HCT116 (cell line): ENCODE results near the gene CCSAP.

Experiments
- CEBPB ChIP-seq: IDR thresholded peaks from 2 replicates; pipeline ENCODE4 v1.6.1; 2012; ENCODE audit warnings: low read depth
- EZH2 ChIP-seq: fragments of 200-600 bp; sonication (generic); IDR thresholded peaks from 2 replicates; pipeline ENCODE4 v1.6.1; 2017; ENCODE audit warnings: antibody characterized with exemption, mixed run types
- POLR2A ChIP-seq: IDR thresholded peaks from 2 replicates; pipeline ENCODE4 v1.7.0; 2011; ENCODE audit warnings: borderline replicate concordance; ENCODE audit not compliant: insufficient read depth, insufficient read length; ENCODE audit errors: extremely low read depth
- POLR2AphosphoS5 ChIP-seq: IDR thresholded peaks from 2 replicates; pipeline ENCODE4 v1.6.1; 2011; ENCODE audit warnings: mild to moderate bottlenecking, low read depth, low read length, moderate library complexity
- YY1 ChIP-seq: IDR thresholded peaks from 2 replicates; pipeline ENCODE4 v1.6.1; 2011; ENCODE audit warnings: low read length, low read depth, moderate library complexity, mild to moderate bottlenecking; ENCODE audit not compliant: insufficient replicate concordance; ENCODE audit errors: extremely low read depth
- TF ChIP-seq, protein P1 (sequence below), 3 experiments: fragments of 200-600 bp in 1 of 3; sonication (generic) in 1 of 3; IDR thresholded peaks in 2 of 3; conservative IDR thresholded peaks in 1 of 3; 2 replicates each; pipeline ENCODE4 v1.5.1; 2012 to 2017; ENCODE audit warnings: low read depth in 2 of 3, low read length in 2 of 3, antibody characterized with exemption in 1 of 3, borderline replicate concordance in 1 of 3, control low read depth in 1 of 3, mild to moderate bottlenecking in 1 of 3, mixed read lengths in 1 of 3, mixed run types in 1 of 3, moderate library complexity in 1 of 3; ENCODE audit not compliant: insufficient read depth in 1 of 3

DNA sequence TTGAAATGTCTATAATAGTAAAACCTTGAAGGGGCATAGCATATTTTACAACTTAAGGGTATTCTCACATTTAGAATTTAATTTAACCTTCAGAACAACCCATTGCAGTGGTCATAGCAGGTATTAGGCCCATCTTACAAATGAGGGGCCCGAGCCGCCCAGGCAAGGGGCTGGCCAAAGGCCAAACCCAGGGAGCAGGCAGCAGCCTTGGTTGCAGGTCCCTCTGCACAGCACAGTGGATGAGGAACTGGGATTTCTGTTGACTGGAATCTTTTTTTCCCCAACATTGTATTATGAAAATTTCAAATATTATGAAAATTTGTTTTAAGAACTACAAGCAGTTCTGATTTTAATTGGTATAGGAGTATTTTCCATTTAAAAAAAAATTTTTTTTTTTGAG is 33.2 kb downstream of the CCSAP start:
- TF ChIP-seq POLR2AphosphoS5 (no peak), YY1 (no peak), EZH2 (no peak), POLR2A (no peak), CEBPB (no peak)
- TF ChIP-seq, protein P1, sequence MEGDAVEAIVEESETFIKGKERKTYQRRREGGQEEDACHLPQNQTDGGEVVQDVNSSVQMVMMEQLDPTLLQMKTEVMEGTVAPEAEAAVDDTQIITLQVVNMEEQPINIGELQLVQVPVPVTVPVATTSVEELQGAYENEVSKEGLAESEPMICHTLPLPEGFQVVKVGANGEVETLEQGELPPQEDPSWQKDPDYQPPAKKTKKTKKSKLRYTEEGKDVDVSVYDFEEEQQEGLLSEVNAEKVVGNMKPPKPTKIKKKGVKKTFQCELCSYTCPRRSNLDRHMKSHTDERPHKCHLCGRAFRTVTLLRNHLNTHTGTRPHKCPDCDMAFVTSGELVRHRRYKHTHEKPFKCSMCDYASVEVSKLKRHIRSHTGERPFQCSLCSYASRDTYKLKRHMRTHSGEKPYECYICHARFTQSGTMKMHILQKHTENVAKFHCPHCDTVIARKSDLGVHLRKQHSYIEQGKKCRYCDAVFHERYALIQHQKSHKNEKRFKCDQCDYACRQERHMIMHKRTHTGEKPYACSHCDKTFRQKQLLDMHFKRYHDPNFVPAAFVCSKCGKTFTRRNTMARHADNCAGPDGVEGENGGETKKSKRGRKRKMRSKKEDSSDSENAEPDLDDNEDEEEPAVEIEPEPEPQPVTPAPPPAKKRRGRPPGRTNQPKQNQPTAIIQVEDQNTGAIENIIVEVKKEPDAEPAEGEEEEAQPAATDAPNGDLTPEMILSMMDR (IDR thresholded peaks at IDR 0.05 in 2 of 3, conservative IDR thresholded peaks at IDR 0.05 in 1 of 3; ENCODE audit: borderline replicate concordance in 1 of 3, insufficient read depth in 1 of 3, low read depth in 2 of 3, low read length in 2 of 3): no peak
